ENCODE measurements around the gene DYNC1H1.

DYNC1H1 gene

DNA sequence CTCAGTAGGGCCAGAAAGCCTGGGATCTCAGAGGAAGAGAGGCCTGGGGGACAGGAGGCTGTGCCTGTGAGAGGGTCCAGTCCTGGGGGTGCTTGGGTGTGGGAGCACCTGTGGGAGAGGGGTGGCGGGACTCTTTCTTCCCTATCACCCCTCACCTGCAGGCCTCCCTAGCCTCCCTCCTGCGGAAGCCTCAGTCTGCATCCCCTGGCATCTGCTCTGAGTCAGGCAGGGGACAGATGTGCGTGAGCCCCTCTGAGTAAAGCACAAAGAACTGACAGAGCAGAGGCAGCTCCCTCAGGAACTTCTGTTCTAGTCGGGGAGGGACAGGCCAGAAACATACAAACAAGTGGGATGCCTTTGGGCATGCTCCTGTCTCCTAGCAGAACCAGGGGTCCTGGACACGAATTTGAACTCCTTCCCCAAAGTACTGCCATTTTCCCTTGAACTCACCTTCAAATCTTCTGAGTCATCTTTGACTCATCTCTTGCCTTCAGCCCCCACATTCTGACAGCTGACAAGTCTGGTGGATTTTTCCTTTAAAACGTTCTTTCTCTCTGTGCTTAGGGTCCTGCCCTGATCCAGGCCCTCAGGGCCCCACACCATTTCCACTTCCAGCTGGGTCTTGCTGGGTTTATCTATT lies 131.0 kb downstream of the DYNC1H1 start:
- no peak for DNase-seq

- no peak for DNase-seq
These were observed 131.6 kb downstream of the DYNC1H1 start for GRCh38 chr14:102095871-102096568.

GRCh38 chr14:102096569-102097188 lies 132.3 kb downstream of the DYNC1H1 start:
- peak; percentile 69 for DNase-seq

GRCh38 chr14:102097441-102098135 lies 133.2 kb downstream of the DYNC1H1 start:
- no peak for DNase-seq

DNA sequence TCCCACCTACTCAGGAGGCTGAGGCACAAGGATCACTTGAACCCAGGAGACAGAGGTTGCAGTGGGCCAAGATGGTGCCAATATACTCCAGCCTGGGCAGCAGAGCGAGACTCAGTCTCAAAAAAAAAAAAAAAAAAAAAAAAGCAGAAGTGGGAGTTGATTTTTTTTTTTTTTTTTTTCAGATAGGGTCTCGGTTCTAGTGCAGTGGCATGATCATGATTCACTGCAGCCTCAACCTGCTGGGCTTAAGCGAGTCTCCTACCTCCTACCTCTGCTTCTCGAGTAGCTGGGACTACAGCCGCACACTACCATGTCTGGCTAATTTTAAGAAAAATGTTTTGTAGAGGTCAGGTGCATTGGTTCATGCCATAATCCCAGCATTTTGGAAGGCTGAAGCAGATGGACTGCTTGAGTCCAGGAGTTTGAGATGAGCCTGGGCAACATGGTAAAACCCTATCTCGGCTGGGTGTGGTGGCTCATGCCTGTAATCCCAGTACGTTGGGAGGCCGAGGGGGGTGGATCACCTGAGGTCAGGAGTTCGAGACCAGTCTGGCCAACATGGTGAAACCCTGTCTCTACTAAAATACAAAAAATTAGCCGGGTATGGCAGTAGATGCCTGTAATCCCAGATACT lies 138.8 kb downstream of the DYNC1H1 start:
- no peak for DNase-seq

GRCh38 chr14:102105369-102105768 lies 141.0 kb downstream of the DYNC1H1 start:
- DNase-seq, result no peak

All from CD4-positive, alpha-beta T cell treated with Interleukin-4 for 4 hours (primary cell).